HFFc6 (cell line): ENCODE results near the gene PM20D2. TPM values are rescaled to one million over a fixed set of nuclear protein-coding genes. Genes with fewer than 3 reads are reported as not detected.
A peak's percentile ranks its signal among the peaks of the same experiment; 100 is the strongest.
"Not testable (repeated sequence)": the region's sequence is repeated elsewhere in the genome, so short reads cannot be mapped to it uniquely, and the experiment has no call there.

Source experiments
- DNase-seq: peaks from one replicate; pipeline ENCODE4 v3.0.0-alpha.2; 2018
- H3K27ac Mint-ChIP-seq: 2 replicates; pipeline ENCODE4 v1.8.0; 2020; ENCODE audit warnings: mild to moderate bottlenecking, mixed read lengths
- H3K27me3 Mint-ChIP-seq: 2 replicates; pipeline ENCODE4 v1.8.0; 2021; ENCODE audit warnings: mild to moderate bottlenecking, moderate library complexity, mixed read lengths; ENCODE audit not compliant: insufficient read depth
- H3K36me3 Mint-ChIP-seq: 2 replicates; pipeline ENCODE4 v1.8.0; 2021; ENCODE audit warnings: low read depth, mixed read lengths
- H3K4me1 Mint-ChIP-seq: 2 replicates; pipeline ENCODE4 v1.8.0; 2020; ENCODE audit warnings: low read depth, mixed read lengths
- H3K4me3 Mint-ChIP-seq: 2 replicates; pipeline ENCODE4 v1.8.0; 2020; ENCODE audit warnings: mild to moderate bottlenecking, moderate library complexity, mixed read lengths
- H3K9me3 Mint-ChIP-seq: 2 replicates; pipeline ENCODE4 v1.8.0; 2020; ENCODE audit warnings: mild to moderate bottlenecking, mixed read lengths
- total RNA-seq, 6 experiments: library from RNA; stranded (reverse); fragmentation: NEBNext Ultra II Directional; extraction: Animal tissue kit (Norgen Biotek cat#: 25700); gene quantifications; 2 replicates in 1 of 6; 3 replicates in 5 of 6; pipeline ENCODE4 v1.2.3, GENCODE V29; 2021
- TF ChIP-seq, protein P1 (sequence below): fragments of 200-600 bp; sonication (generic); IDR thresholded peaks from 2 replicates; pipeline ENCODE4 v1.5.0; 2021; ENCODE audit warnings: antibody characterized with exemption, mild to moderate bottlenecking

The PM20D2 gene
- total RNA-seq, 6 experiments from 2014 or later: 3.0 to 4.9 (median 3.2) TPM

DNA sequence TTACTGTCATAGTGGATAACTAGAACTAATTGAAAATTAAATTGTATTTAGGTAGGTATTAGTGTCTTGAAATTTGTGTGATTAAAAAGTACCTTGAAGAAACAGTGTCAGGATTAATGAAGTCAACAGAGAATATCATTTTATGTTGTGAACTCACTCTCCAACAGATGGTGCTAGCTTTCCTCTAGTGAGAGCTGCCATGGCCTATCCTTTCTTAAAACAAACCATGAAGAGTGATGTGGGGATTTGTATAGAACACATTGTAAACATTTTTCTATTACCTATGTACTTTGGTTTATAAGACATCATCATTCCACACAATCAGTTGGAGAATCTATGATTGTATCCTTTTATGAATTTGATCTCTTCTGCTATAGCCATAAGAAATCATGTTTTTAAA, 23.2 kb upstream of the PM20D2 start:
- DNase-seq: peak; percentile 28

DNA sequence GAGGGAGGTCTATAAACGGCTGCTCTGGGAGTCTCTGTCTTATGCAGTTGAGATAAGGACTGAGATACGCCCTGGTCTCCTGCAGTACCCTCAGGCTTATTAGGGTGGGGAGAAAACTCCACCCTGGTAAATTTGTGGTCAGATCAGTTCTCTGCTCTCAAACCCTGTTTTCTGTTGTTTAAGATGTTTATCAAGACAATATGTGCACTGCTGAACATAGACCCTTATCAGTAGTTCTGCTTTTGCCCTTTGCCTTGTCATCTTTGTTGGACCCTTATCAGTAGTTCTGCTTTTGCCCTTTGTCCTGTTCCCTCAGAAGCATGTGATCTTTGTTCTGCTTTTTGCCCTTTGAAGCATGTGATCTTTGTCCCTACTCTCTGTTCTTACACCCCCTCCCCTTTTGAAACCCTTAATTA, 17.6 kb upstream of the PM20D2 start:
- not testable (repeated sequence) for H3K27me3 Mint-ChIP-seq, H3K36me3 Mint-ChIP-seq, DNase-seq, H3K27ac Mint-ChIP-seq, H3K4me3 Mint-ChIP-seq, H3K9me3 Mint-ChIP-seq, H3K4me1 Mint-ChIP-seq

More for the DNA sequence above, 23.2 kb upstream of the PM20D2 start:
- Mint-ChIP-seq H3K36me3 (no peaks in the 10 kb centered on the region), H3K9me3 (no peaks in the 10 kb centered on the region), H3K27ac (no peak overlapping the region), H3K4me1 (peaks cover 10% of the 10 kb centered on the region), H3K4me3 (no peak overlapping the region), H3K27me3 (peaks cover 5% of the 10 kb centered on the region)
- TF ChIP-seq, protein P1, sequence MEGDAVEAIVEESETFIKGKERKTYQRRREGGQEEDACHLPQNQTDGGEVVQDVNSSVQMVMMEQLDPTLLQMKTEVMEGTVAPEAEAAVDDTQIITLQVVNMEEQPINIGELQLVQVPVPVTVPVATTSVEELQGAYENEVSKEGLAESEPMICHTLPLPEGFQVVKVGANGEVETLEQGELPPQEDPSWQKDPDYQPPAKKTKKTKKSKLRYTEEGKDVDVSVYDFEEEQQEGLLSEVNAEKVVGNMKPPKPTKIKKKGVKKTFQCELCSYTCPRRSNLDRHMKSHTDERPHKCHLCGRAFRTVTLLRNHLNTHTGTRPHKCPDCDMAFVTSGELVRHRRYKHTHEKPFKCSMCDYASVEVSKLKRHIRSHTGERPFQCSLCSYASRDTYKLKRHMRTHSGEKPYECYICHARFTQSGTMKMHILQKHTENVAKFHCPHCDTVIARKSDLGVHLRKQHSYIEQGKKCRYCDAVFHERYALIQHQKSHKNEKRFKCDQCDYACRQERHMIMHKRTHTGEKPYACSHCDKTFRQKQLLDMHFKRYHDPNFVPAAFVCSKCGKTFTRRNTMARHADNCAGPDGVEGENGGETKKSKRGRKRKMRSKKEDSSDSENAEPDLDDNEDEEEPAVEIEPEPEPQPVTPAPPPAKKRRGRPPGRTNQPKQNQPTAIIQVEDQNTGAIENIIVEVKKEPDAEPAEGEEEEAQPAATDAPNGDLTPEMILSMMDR: peak; percentile 73

DNA sequence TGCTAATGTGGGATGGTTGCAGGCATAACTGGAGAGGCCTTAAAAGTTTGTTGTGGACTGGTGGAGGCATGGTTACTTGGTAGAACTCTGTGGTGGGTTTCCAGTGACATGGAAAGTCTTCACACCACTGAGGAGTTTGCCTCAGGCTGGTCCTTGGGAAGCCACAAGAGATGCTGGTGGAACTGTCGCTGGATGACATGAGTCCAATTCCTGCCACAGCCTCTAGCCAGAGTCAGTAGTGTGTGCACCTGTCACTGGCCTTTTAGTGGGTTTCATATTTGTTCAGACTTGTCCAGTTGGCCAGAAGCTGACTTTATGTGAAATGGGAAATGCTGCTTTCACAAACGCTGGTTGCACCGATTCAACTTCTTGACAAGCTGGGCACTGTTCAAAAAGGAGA, 14.3 kb upstream of the PM20D2 start:
- Mint-ChIP-seq H3K36me3 (peaks cover 5% of the 10 kb centered on the region), H3K9me3 (peaks cover 8% of the 10 kb centered on the region), H3K4me1 (no peaks in the 10 kb centered on the region), H3K4me3 (no peak overlapping the region), H3K27ac (no peak overlapping the region), H3K27me3 (peaks cover 6% of the 10 kb centered on the region; the same call in 1 of the 2 replicates)
- TF ChIP-seq, protein P1: no peak
- DNase-seq: no peak

- no peak for DNase-seq
- Mint-ChIP-seq H3K4me3 (no peak overlapping the region), H3K4me1 (no peaks in the 10 kb centered on the region), H3K27me3 (peaks cover 6% of the 10 kb centered on the region; the same call in 1 of the 2 replicates), H3K27ac (no peak overlapping the region), H3K36me3 (peaks cover 5% of the 10 kb centered on the region), H3K9me3 (peaks cover 8% of the 10 kb centered on the region)
- TF ChIP-seq, protein P1: no peak
Measured at GRCh38 chr6:89132057-89132456, 13.8 kb upstream of the PM20D2 start.

DNA sequence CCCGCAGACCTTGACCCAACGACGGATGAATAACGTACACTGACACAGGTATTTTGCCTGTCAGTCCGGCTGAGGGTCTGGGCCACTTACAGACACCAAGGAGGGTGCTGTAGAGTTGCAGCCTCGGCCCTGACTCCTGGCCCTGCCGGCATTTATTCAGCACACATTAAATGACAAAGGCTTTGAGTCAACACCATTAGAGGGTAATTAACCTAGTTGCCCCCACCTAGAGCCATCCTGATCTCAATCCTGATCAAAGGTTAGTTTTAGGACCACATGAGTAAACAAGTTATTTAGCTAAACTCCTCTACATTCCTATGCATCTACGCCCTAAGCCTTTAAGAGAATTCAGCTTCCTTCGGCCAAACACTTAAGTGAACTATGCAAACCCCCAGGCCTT, 11.9 kb upstream of the PM20D2 start:
- H3K9me3 Mint-ChIP-seq: 0 out of 2 replicates have a peak, but pooled peaks cover under 1% of the 10 kb centered on the region
- TF ChIP-seq, protein P1: no peak
- no peak overlapping the region for H3K4me3 Mint-ChIP-seq
- no peaks in the 10 kb centered on the region for H3K36me3 Mint-ChIP-seq
- H3K27me3 Mint-ChIP-seq: peaks cover 6% of the 10 kb centered on the region; the same call in 1 of the 2 replicates
- no peak overlapping the region for H3K27ac Mint-ChIP-seq
- no peak for DNase-seq
- peaks cover under 1% of the 10 kb centered on the region; the same call in 1 of the 2 replicates for H3K4me1 Mint-ChIP-seq

DNA sequence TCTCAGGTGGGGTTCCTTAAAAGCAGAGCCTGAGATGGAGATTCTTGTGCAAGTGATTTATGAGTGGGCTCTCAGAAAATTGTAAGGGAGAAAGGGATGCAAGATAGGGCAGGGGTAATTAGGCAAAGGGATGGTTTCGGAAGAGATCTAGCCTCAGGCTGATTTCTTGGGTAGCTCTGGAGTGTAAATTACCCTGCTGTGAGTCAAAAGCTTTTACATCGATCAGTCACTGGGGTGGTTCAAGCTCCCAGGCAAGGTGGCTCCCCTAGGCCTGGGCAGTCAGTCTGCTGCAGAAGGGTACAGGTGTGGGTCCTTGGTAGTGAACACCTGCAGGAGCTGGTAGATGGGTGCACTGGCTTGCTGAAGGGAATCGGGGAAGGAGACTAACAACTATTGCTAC, 11.1 kb upstream of the PM20D2 start:
- no peak overlapping the region for H3K4me3 Mint-ChIP-seq
- no peaks in the 10 kb centered on the region for H3K36me3 Mint-ChIP-seq
- H3K4me1 Mint-ChIP-seq: peaks cover 8% of the 10 kb centered on the region
- no peak for DNase-seq
- peaks cover 6% of the 10 kb centered on the region; the same call in 1 of the 2 replicates for H3K27me3 Mint-ChIP-seq
- TF ChIP-seq, protein P1: no peak
- no peaks in the 10 kb centered on the region for H3K9me3 Mint-ChIP-seq
- no peak overlapping the region for H3K27ac Mint-ChIP-seq
